HepG2 (cell line): Measurements from ENCODE around the gene SLC25A38. TPM values are rescaled to one million over a fixed set of nuclear protein-coding genes. Genes with fewer than 3 reads are reported as not detected.

ENCODE experiments used
- CBX5 ChIP-seq: sonication (generic); formaldehyde crosslinking; IDR thresholded peaks from 2 replicates; pipeline ENCODE4 v1.4.0; 2020; ENCODE audit warnings: missing genetic modification reagents, borderline replicate concordance
- CENPBD1 ChIP-seq: sonication (generic); formaldehyde crosslinking; IDR thresholded peaks from 2 replicates; pipeline ENCODE4 v1.8.0; 2022; ENCODE audit warnings: missing genetic modification reagents, low read depth, mild to moderate bottlenecking, borderline replicate concordance
- ELF3 ChIP-seq: IDR thresholded peaks from 2 replicates; pipeline ENCODE4 v1.6.1; 2016; ENCODE audit warnings: missing genetic modification reagents, missing compliant biosample characterization
- GATAD1 ChIP-seq: IDR thresholded peaks from 2 replicates; pipeline ENCODE4 v1.6.1; 2016; ENCODE audit warnings: missing genetic modification reagents, missing compliant biosample characterization
- HIVEP1 ChIP-seq: sonication (generic); formaldehyde crosslinking; IDR thresholded peaks from 2 replicates; pipeline ENCODE4 v1.4.0; 2020; ENCODE audit warnings: mild to moderate bottlenecking, missing genetic modification reagents
- JDP2 ChIP-seq: sonication (generic); formaldehyde crosslinking; IDR thresholded peaks from 2 replicates; pipeline ENCODE4 v1.8.1; 2022; ENCODE audit warnings: missing genetic modification reagents, borderline replicate concordance
- KLF13 ChIP-seq: sonication (generic); formaldehyde crosslinking; IDR thresholded peaks from 2 replicates; pipeline ENCODE4 v1.4.0; 2020; ENCODE audit warnings: mild to moderate bottlenecking, missing genetic modification reagents
- MIXL1 ChIP-seq: IDR thresholded peaks from 2 replicates; pipeline ENCODE4 v1.6.1; 2016
- MTA1 ChIP-seq: sonication (generic); formaldehyde crosslinking; IDR thresholded peaks from 2 replicates; pipeline ENCODE4 v1.4.0; 2020; ENCODE audit warnings: missing genetic modification reagents, mild to moderate bottlenecking, borderline replicate concordance
- MYC ChIP-seq: sonication (generic); formaldehyde crosslinking; IDR thresholded peaks from 2 replicates; pipeline ENCODE4 v1.9.0; 2021; ENCODE audit warnings: missing genetic modification reagents, borderline replicate concordance
- PAX8 ChIP-seq: sonication (generic); formaldehyde crosslinking; IDR thresholded peaks from 2 replicates; pipeline ENCODE4 v1.8.0; 2022; ENCODE audit warnings: mild to moderate bottlenecking, missing genetic modification reagents, borderline replicate concordance
- RFX1 ChIP-seq: fragments of 450-650 bp; IDR thresholded peaks from 2 replicates; pipeline ENCODE4 v1.6.1; 2017
- ZMAT3 ChIP-seq: sonication (generic); formaldehyde crosslinking; conservative IDR thresholded peaks from 2 replicates; pipeline ENCODE4 v1.7.0; 2021; ENCODE audit warnings: missing genetic modification reagents
- ZNF138 ChIP-seq: sonication (generic); formaldehyde crosslinking; IDR thresholded peaks from 2 replicates; pipeline ENCODE4 v1.5.0; 2020; ENCODE audit warnings: mild to moderate bottlenecking, low read depth, missing genetic modification reagents
- polyA plus RNA-seq, 8 experiments: library from polyadenylated mRNA; depleted of rRNA in 3 of 8; stranded (reverse) in 7 of 8; unstranded in 1 of 8; fragments of >200 nt; fragmentation: Illumina TruSeq in 4 of 8; extraction: Trizol in 4 of 8; gene quantifications; 2 replicates each; pipeline versions ENCODE4 v1.2.1 to v1.2.3, GENCODE V29; 2011 to 2016; ENCODE audit warnings: low read depth in 4 of 8, missing spikeins in 1 of 8, mixed read lengths in 1 of 8; ENCODE audit not compliant: insufficient read depth in 1 of 8
- total RNA-seq, 5 experiments: library from RNA; depleted of rRNA; stranded (reverse); fragments of >200 nt; fragmentation: Illumina TruSeq; extraction: Trizol; gene quantifications; 2 replicates each; pipeline ENCODE4 v1.2.3, GENCODE V29; 2016; ENCODE audit warnings: low read depth in 1 of 5
- TF ChIP-seq, protein P1 (sequence below): sonication (generic); formaldehyde crosslinking; IDR thresholded peaks from 2 replicates; pipeline ENCODE4 v1.8.0; 2022; ENCODE audit warnings: low read depth, missing genetic modification reagents
- TF ChIP-seq, protein P2 (sequence below): sonication (generic); formaldehyde crosslinking; IDR thresholded peaks from 2 replicates; pipeline ENCODE4 v1.5.0; 2020; ENCODE audit warnings: missing genetic modification reagents
- TF ChIP-seq, protein P3 (sequence below): IDR thresholded peaks from 2 replicates; pipeline ENCODE4 v1.6.1; 2016; ENCODE audit warnings: missing compliant biosample characterization, missing genetic modification reagents, borderline replicate concordance
- TF ChIP-seq, protein P4 (sequence below): sonication (generic); formaldehyde crosslinking; IDR thresholded peaks from 2 replicates; pipeline ENCODE4 v1.4.0; 2020; ENCODE audit warnings: mild to moderate bottlenecking, missing genetic modification reagents
- TF ChIP-seq, protein P5 (sequence below): sonication (generic); formaldehyde crosslinking; IDR thresholded peaks from 2 replicates; pipeline ENCODE4 v1.5.0; 2020; ENCODE audit warnings: mild to moderate bottlenecking, missing genetic modification reagents

SLC25A38 gene
- total and polyA plus RNA-seq, 2 of the 13 experiments (the other 11 are each of a cell fraction or from before 2014, with no cell fraction given), result 32.5 to 35.4 TPM

GRCh38 chr3:39383881-39384664 lies 903 bp downstream of the SLC25A38 start (continued):
- TF ChIP-seq, protein P1, sequence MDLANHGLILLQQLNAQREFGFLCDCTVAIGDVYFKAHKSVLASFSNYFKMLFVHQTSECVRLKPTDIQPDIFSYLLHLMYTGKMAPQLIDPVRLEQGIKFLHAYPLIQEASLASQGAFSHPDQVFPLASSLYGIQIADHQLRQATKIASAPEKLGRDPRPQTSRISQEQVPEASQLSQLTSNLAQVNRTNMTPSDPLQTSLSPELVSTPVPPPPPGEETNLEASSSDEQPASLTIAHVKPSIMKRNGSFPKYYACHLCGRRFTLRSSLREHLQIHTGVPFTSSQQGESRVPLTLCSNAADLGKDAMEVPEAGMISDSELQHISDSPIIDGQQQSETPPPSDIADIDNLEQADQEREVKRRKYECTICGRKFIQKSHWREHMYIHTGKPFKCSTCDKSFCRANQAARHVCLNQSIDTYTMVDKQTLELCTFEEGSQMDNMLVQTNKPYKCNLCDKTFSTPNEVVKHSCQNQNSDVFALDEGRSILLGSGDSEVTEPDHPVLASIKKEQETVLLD, result no peak
- TF ChIP-seq, protein P2, sequence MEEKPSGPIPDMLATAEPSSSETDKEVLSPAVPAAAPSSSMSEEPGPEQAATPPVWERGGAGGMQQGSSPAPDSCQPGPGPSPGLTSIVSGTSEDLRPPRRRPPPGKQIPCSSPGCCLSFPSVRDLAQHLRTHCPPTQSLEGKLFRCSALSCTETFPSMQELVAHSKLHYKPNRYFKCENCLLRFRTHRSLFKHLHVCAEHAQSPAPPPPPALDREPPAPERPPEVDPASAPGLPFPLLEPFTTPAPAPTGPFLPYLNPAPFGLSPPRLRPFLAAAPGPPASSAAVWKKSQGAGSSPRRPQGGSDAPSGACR (CRISPR knock-in tag), result no peak
- TF ChIP-seq CBX5 (CRISPR knock-in tag), result no peak
- 0 out of 2 replicates have a peak, but pooled peaks have one; percentile 28 for TF ChIP-seq MIXL1 (CRISPR knock-in tag)
- TF ChIP-seq ZMAT3, result no peak
- no peak for TF ChIP-seq ELF3 (CRISPR knock-in tag)
- TF ChIP-seq MTA1, result 0 out of 2 replicates have a peak, but pooled peaks have one; percentile 15
- TF ChIP-seq GATAD1 (CRISPR knock-in tag), result peak; percentile 35
- TF ChIP-seq JDP2 (CRISPR knock-in tag), result no peak
- TF ChIP-seq, protein P3, sequence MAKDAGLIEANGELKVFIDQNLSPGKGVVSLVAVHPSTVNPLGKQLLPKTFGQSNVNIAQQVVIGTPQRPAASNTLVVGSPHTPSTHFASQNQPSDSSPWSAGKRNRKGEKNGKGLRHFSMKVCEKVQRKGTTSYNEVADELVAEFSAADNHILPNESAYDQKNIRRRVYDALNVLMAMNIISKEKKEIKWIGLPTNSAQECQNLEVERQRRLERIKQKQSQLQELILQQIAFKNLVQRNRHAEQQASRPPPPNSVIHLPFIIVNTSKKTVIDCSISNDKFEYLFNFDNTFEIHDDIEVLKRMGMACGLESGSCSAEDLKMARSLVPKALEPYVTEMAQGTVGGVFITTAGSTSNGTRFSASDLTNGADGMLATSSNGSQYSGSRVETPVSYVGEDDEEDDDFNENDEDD, result no peak
- TF ChIP-seq ZNF138 (CRISPR knock-in tag), result no peak
- TF ChIP-seq MYC (CRISPR knock-in tag), result peak; percentile 84; the same call in 1 of the 2 replicates
- TF ChIP-seq RFX1, result peak; percentile 6; the same call in 1 of the 2 replicates
- no peak for TF ChIP-seq CENPBD1 (CRISPR knock-in tag)
- TF ChIP-seq, protein P4, sequence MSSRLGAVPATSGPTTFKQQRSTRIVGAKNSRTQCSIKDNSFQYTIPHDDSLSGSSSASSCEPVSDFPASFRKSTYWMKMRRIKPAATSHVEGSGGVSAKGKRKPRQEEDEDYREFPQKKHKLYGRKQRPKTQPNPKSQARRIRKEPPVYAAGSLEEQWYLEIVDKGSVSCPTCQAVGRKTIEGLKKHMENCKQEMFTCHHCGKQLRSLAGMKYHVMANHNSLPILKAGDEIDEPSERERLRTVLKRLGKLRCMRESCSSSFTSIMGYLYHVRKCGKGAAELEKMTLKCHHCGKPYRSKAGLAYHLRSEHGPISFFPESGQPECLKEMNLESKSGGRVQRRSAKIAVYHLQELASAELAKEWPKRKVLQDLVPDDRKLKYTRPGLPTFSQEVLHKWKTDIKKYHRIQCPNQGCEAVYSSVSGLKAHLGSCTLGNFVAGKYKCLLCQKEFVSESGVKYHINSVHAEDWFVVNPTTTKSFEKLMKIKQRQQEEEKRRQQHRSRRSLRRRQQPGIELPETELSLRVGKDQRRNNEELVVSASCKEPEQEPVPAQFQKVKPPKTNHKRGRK (CRISPR knock-in tag), result no peak
- TF ChIP-seq, protein P5, sequence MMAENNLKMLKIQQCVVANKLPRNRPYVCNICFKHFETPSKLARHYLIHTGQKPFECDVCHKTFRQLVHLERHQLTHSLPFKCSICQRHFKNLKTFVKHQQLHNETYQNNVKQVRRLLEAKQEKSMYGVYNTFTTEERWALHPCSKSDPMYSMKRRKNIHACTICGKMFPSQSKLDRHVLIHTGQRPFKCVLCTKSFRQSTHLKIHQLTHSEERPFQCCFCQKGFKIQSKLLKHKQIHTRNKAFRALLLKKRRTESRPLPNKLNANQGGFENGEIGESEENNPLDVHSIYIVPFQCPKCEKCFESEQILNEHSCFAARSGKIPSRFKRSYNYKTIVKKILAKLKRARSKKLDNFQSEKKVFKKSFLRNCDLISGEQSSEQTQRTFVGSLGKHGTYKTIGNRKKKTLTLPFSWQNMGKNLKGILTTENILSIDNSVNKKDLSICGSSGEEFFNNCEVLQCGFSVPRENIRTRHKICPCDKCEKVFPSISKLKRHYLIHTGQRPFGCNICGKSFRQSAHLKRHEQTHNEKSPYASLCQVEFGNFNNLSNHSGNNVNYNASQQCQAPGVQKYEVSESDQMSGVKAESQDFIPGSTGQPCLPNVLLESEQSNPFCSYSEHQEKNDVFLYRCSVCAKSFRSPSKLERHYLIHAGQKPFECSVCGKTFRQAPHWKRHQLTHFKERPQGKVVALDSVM (CRISPR knock-in tag), result 0 out of 2 replicates have a peak, but pooled peaks have one; percentile 7
- no peak for TF ChIP-seq KLF13 (CRISPR knock-in tag)
- TF ChIP-seq PAX8 (CRISPR knock-in tag), result no peak
- TF ChIP-seq HIVEP1, result no peak
